ENCODE data around the gene DUS1L. TPM values are rescaled to one million over a fixed set of nuclear protein-coding genes. Genes with fewer than 3 reads are reported as not detected.

The DUS1L gene
- total RNA-seq, 1 donor from 2014 or later = 72.4 TPM

- Histone ChIP-seq H3K4me1 (peaks cover 39% of the 10 kb centered on the region), H3K27ac (no peak overlapping the region), H3K9me3 (no peaks in the 10 kb centered on the region), H3K36me3 (peaks cover 0 to 55% of the 10 kb centered on the region in 2 donors), H3K27me3 (no peaks in the 10 kb centered on the region), H3K4me3 (no peak overlapping the region)
- DNase-seq (ENCODE audit: extremely low spot score in 2 of 2) = no peak
- intact Hi-C loops (cut with DNase I) = no loop called here
- TF ChIP-seq POLR2A (IDR thresholded peaks at IDR 0.05) (no peak), POLR2AphosphoS5 (IDR thresholded peaks at IDR 0.05; ENCODE audit: insufficient read depth in 1 of 2, low read depth in 1 of 2) (no peak)
- TF ChIP-seq, protein P1, sequence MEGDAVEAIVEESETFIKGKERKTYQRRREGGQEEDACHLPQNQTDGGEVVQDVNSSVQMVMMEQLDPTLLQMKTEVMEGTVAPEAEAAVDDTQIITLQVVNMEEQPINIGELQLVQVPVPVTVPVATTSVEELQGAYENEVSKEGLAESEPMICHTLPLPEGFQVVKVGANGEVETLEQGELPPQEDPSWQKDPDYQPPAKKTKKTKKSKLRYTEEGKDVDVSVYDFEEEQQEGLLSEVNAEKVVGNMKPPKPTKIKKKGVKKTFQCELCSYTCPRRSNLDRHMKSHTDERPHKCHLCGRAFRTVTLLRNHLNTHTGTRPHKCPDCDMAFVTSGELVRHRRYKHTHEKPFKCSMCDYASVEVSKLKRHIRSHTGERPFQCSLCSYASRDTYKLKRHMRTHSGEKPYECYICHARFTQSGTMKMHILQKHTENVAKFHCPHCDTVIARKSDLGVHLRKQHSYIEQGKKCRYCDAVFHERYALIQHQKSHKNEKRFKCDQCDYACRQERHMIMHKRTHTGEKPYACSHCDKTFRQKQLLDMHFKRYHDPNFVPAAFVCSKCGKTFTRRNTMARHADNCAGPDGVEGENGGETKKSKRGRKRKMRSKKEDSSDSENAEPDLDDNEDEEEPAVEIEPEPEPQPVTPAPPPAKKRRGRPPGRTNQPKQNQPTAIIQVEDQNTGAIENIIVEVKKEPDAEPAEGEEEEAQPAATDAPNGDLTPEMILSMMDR (IDR thresholded peaks at IDR 0.05) = no peak
Observed at GRCh38 chr17:82053556-82054263, 11.9 kb downstream of the DUS1L start.

- peak overlapping the region in 1 of 2 donors; percentile 72 for H3K4me3 ChIP-seq
Observed at GRCh38 chr17:82053130-82053529, 12.5 kb downstream of the DUS1L start.

GRCh38 chr17:82052638-82053059 is 13.0 kb downstream of the DUS1L start:
- Histone ChIP-seq H3K4me1 (peaks cover 39% of the 10 kb centered on the region), H3K9me3 (no peaks in the 10 kb centered on the region), H3K27me3 (no peaks in the 10 kb centered on the region), H3K36me3 (peaks cover 0 to 57% of the 10 kb centered on the region in 2 donors), H3K4me3 (peak overlapping the region; percentile 72 to 97), H3K27ac (peak overlapping the region; percentile 38)
- TF ChIP-seq POLR2A (IDR thresholded peaks at IDR 0.05) (no peak), POLR2AphosphoS5 (IDR thresholded peaks at IDR 0.05; ENCODE audit: insufficient read depth in 1 of 2, low read depth in 1 of 2) (no peak)
- TF ChIP-seq, protein P1 (IDR thresholded peaks at IDR 0.05) = no peak
- DNase-seq (ENCODE audit: extremely low spot score in 2 of 2) = no peak
- intact Hi-C loops (cut with DNase I) = no loop called here

More at GRCh38 chr17:82053130-82053529, 12.5 kb downstream of the DUS1L start:
- H3K4me1 ChIP-seq = peaks cover 39% of the 10 kb centered on the region
- no peak overlapping the region for H3K27ac ChIP-seq
- H3K27me3 ChIP-seq = no peaks in the 10 kb centered on the region
- intact Hi-C loops (cut with DNase I) = no loop called here
- no peak for DNase-seq (ENCODE audit: extremely low spot score in 2 of 2)
- TF ChIP-seq POLR2AphosphoS5 (IDR thresholded peaks at IDR 0.05; ENCODE audit: insufficient read depth in 1 of 2, low read depth in 1 of 2) (no peak), POLR2A (IDR thresholded peaks at IDR 0.05) (no peak)
- TF ChIP-seq, protein P1 (IDR thresholded peaks at IDR 0.05) = no peak
- H3K9me3 ChIP-seq = no peaks in the 10 kb centered on the region
- H3K36me3 ChIP-seq = peaks cover 0 to 57% of the 10 kb centered on the region in 2 donors

- Histone ChIP-seq H3K27me3 (no peaks in the 10 kb centered on the region), H3K27ac (peak within 1 kb of the TSS; percentile 74), H3K4me3 (peak within 1 kb of the TSS; percentile 72 to 97), H3K36me3 (peaks cover 0 to 57% of the 10 kb centered on the region in 2 donors), H3K9me3 (no peaks in the 10 kb centered on the region), H3K4me1 (peaks cover 39% of the 10 kb centered on the region)
- intact Hi-C loops (cut with DNase I) = no loop called here
- DNase-seq (ENCODE audit: extremely low spot score in 2 of 2) = no peak
- TF ChIP-seq, protein P1 (IDR thresholded peaks at IDR 0.05) = no peak
- TF ChIP-seq POLR2A (IDR thresholded peaks at IDR 0.05) = no peak
- no peak for TF ChIP-seq POLR2AphosphoS5 (IDR thresholded peaks at IDR 0.05; ENCODE audit: insufficient read depth in 1 of 2, low read depth in 1 of 2)
Observed at GRCh38 chr17:82051776-82052637, 13.6 kb downstream of the DUS1L start, which contains the start of the genes GPS1 and RFNG. Gene GPS1 (plus strand): TSS chr17:82051898. CDS start chr17:82051932, 34 bp downstream. Gene RFNG (minus strand): TSS chr17:82051811. CDS start chr17:82051766, 45 bp downstream.
